GM12892 (cell line): ENCODE results near the gene XYLT1.

Experiments
- POLR2A ChIP-seq: IDR thresholded peaks from 2 replicates; pipeline ENCODE4 v1.6.1; 2011; ENCODE audit warnings: low read depth, low read length, control low read depth
- POLR2AphosphoS5 ChIP-seq: IDR thresholded peaks from 2 replicates; pipeline ENCODE4 v1.6.1; 2011; ENCODE audit warnings: low read depth, low read length, control low read depth
- TAF1 ChIP-seq: IDR thresholded peaks from 2 replicates; pipeline ENCODE4 v1.6.1; 2011; ENCODE audit warnings: low read depth, mild to moderate bottlenecking, control low read depth, low read length, borderline replicate concordance

DNA sequence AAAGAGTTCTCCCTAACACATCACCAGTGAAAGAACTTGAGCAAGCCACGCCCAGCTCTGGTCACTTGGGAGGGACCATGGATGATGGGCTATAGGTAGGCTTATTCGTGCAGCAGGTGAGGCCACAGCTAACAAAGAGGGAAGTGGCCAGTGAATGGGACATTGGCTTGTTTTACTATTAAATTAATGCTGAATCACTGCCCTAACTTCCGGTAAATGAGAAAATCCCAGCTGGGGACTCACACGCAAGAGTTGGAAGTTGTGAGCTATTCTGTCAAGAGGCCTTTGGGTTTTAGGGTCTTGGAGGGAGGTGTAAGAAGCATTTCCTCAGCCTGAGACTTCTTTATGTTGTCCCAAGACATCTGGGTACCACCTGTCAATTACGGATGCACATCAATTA is 315.3 kb downstream of the XYLT1 start:
- no peak for TF ChIP-seq POLR2AphosphoS5
- TF ChIP-seq POLR2A = no peak
- no peak for TF ChIP-seq TAF1
